ENCODE measurements around the gene STPG4.

DNA sequence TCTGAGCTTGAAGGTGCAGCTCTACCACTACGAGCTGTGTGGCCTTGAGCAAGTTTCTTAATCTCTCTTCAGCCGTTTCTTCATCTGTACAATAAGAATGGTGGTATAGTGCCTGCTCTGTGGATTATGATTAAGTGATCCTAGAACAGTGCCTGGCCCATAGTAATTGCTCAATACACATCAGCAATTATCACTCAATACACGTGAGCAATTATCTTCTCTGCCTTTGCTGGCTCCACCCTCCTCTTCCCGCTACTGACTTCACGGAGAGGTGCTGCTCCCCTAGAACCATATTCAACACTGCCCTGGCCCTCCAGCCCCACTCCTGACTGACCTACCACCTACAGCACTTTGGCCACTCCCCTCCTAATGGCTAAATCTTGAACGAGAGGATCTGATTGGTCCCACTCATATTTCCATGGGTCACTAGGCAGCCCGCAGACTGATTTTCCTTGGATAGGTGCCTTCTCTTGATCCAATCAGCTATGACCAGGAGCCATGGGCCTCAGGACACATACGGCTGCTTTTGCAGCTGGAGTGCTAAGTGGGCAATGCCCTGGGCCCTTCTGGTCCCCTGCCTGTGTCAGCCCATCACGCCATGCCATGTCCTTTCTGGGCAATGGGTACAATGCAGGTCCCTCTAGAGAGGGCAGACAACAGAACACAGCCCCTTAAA, 77.5 kb downstream of the STPG4 start:
- TF ChIP-seq POLR2AphosphoS5 (IDR thresholded peaks at IDR 0.05; ENCODE audit: low read depth, low read length) (no peak), SPI1 (IDR thresholded peaks at IDR 0.05; ENCODE audit: low read depth, low read length) (no peak)

All from GM12891 (cell line).